Omental fat pad (tissue), 4 donors: ENCODE results near the gene PIWIL4. TPM values are rescaled to one million over a fixed set of nuclear protein-coding genes. Genes with fewer than 3 reads are reported as not detected.

ENCODE experiments used
- ATAC-seq: fragments of 150-250 bp; one replicate; pipeline ENCODE4 v1.9.1; 2016; ENCODE audit warnings: mild to moderate bottlenecking, moderate library complexity; ENCODE audit not compliant: low FRiP score
- DNase-seq: peaks from one replicate; pipeline ENCODE4 v3.0.0-alpha.2; 2019; ENCODE audit warnings: low spot score
- total RNA-seq, 4 donors: library from RNA; depleted of rRNA; stranded (reverse); fragments of >200 nt; gene quantifications; one replicate each; pipeline ENCODE4 v1.1.0, GENCODE V29; 2016
- TF ChIP-seq, protein P1 (sequence below), 3 donors: fragments of 450-650 bp; IDR thresholded peaks; one replicate each; pipeline ENCODE4 v1.5.1; 2016 to 2017; ENCODE audit warnings: antibody characterized with exemption in 3 of 3, mild to moderate bottlenecking in 3 of 3, moderate library complexity in 2 of 3

Gene PIWIL4
- 1 to 10 TPM; 2.3 to 6.0 (median 2.7) TPM for total RNA-seq

DNA sequence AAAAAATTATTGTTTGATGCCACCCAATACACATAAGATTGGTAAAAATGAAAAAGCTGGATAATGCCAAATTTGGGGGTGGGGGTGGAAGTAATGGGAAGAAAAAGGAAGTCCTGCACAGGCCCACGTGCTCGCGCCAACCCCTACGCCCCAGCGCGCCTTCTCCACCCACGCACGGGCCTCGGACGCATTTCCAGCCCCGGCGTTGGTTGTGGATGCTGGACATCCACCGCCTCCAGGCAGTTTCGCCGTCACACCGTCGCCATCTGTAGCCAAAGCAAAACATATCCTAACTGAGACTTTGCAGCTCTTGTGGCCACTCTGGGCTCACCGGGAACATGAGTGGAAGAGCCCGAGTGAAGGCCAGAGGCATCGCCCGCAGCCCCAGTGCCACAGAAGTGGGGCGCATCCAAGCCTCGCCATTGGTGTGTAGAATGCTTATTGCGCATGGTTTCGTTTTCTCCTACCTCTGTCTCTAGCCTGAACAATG is at the start of gene PIWIL4:
PIWIL4 (plus strand) TSS at position 188 of the 490 bp plus-strand sequence; CDS start at position 339, 151 bp downstream.
- ATAC-seq, result no peak
- TF ChIP-seq, protein P1, sequence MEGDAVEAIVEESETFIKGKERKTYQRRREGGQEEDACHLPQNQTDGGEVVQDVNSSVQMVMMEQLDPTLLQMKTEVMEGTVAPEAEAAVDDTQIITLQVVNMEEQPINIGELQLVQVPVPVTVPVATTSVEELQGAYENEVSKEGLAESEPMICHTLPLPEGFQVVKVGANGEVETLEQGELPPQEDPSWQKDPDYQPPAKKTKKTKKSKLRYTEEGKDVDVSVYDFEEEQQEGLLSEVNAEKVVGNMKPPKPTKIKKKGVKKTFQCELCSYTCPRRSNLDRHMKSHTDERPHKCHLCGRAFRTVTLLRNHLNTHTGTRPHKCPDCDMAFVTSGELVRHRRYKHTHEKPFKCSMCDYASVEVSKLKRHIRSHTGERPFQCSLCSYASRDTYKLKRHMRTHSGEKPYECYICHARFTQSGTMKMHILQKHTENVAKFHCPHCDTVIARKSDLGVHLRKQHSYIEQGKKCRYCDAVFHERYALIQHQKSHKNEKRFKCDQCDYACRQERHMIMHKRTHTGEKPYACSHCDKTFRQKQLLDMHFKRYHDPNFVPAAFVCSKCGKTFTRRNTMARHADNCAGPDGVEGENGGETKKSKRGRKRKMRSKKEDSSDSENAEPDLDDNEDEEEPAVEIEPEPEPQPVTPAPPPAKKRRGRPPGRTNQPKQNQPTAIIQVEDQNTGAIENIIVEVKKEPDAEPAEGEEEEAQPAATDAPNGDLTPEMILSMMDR (IDR thresholded peaks at IDR 0.05), result no peak
- no peak for DNase-seq

DNA sequence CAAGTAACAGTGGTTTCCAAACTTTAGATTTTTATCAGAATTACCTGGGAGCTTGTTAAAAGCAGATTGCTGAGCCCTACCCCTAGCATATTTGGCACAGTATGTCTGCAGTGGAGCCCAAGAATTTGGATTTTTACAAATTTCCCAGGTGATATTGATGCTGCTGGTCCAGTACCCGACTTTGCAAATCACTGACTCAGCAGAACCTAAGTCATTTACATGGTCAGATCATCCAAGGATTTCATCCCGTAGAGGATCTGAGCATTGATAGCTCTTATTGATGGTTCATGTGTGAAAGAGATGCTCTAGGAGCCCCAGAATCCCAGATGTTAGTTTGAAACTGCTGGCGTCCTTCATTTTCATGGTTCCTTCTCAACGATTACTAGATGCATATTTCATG is 48.9 kb upstream of the PIWIL4 start:
- ATAC-seq (no peak), DNase-seq (no peak)
- TF ChIP-seq, protein P1 (IDR thresholded peaks at IDR 0.05), result no peak

DNA sequence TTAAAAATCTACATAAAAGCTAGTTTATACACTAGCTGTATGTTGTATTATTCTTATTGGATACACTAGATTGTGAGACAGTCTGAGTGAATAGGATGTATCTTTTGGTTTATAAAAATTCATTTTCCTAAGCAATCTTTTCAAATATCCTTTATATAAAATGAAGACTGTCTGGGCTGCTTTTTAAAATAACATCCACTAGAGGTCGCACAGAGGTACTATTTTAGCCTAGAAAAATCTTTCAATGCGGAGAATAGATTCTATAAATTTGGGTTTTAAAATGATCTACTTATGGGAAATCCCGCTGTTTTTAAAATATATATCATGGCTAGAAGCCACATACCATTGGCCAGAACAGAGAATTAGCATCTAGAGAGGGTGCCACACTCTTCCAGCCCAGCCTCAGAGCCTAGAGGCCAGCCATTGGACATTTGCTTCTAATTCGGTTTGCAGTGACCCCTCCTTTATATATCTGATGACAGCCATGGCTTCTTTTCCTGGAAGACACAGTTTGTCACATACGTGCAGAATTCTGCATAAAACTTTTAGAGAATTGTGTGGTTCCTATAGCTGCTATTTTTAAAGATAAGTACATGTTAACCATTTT is 47.6 kb upstream of the PIWIL4 start:
- no peak for DNase-seq
- no peak for ATAC-seq
- TF ChIP-seq, protein P1 (IDR thresholded peaks at IDR 0.05), result no peak

DNA sequence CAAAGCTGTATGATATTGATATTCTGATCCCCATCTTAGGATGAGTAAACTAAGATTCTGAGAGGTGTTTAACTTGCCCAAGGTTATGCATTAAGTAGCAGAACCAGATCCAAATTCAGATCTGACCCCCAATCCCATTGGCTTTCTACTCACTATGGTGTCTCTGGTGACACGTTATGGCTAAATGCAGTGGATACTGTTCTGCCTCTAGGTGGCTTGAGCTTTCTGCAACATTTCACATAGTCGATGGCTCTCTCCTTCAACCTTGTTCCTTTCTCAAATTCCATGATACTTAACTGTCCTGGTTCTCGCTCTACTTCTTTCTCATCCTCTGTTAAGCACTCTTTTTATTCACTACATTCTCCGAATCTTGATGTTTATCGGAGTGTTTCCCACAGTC is 45.5 kb upstream of the PIWIL4 start:
- DNase-seq (no peak), ATAC-seq (no peak)
- TF ChIP-seq, protein P1 (IDR thresholded peaks at IDR 0.05), result no peak

DNA sequence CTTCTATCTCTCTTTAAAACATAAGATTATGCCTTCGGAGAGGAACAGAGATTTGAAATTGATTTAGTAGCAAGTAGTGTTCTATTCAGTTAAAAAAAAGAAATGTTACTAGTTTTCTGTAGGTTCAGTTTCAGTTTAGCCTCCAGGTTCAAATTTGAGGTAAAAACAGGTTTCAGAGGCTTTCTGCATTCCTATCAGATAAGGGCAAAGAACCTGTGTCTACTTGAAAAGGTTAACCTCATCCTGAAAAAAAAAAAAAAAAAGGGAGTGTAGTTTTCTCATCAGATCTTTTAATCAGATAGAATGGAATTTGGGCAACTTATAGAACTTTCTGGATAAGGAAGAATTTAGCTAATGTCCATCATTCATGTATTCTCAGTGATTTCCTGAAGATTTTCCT is 42.8 kb upstream of the PIWIL4 start:
- no peak for DNase-seq

DNA sequence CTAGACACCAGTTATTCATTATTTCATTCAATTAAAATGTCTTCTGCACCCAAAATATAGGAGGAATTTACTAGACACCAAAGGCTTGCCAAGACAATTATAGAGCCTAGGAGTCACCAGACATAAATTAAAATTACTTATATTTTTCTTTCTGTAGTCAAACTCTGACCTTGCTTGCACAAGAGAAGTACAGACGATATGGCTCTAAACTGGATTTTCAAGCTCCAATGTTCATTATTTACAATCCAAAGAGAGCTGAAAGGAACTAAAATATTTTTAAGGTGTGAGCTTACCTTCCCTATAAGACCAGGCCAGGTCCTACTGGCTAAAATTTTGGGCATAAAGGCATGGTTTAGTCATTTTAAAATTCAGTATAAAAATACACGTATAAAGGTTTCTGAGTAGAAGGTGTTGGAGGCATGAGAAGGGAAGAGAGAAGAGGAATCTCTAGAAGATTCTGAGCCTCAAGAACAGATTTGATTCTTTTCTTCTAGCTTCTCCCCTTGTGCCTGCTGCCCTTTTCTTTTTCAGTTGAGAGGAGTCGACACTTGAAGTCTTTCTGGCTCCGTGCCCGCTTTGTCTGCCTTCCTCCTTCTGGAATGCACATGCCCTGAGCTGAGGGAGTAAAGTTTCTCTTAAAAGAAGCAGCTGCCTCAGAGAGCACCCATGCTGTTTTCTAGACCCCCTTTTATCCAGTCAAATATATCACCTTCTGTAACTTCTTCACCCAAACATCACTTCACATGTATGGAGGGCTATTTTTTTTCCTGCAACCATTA is 41.4 kb upstream of the PIWIL4 start:
- DNase-seq (peak; percentile 54), ATAC-seq (no peak)
- TF ChIP-seq, protein P1 (IDR thresholded peaks at IDR 0.05), result no peak

More for the DNA sequence above, 42.8 kb upstream of the PIWIL4 start:
- TF ChIP-seq, protein P1 (IDR thresholded peaks at IDR 0.05), result no peak
- ATAC-seq, result no peak
